Activated CD4-positive, alpha-beta memory T cell treated with anti-CD3 and anti-CD28 coated beads for 36 hours (primary cell): ENCODE measurements around the gene MFAP2. TPM values are rescaled to one million over a fixed set of nuclear protein-coding genes. Genes with fewer than 3 reads are reported as not detected.

Experiments
- CTCF ChIA-PET: fragments of 350-600 bp; sonication (Branson Sonifier 250); formaldehyde crosslinking; loops from one replicate; lab custom pipeline; 2021; ENCODE audit warnings: antibody characterized with exemption, inconsistent platforms; lab: Charles Lee
- POLR2A ChIA-PET: fragments of 350-600 bp; sonication (Branson Sonifier 250); formaldehyde crosslinking; loops from one replicate; lab custom pipeline; 2021; ENCODE audit warnings: antibody characterized with exemption; lab: Charles Lee
- DNase-seq: peaks from one replicate; pipeline ENCODE4 v3.0.0-alpha.2; 2020
- H3K27ac Mint-ChIP-seq: one replicate; pipeline ENCODE4 v1.8.0; 2021; ENCODE audit warnings: mixed read lengths
- H3K27me3 Mint-ChIP-seq: one replicate; pipeline ENCODE4 v1.8.0; 2021; ENCODE audit warnings: mixed read lengths
- H3K36me3 Mint-ChIP-seq: one replicate; pipeline ENCODE4 v1.8.0; 2021; ENCODE audit warnings: mixed read lengths
- H3K4me1 Mint-ChIP-seq: one replicate; pipeline ENCODE4 v1.8.0; 2021; ENCODE audit warnings: low read depth, mixed read lengths
- H3K4me3 Mint-ChIP-seq: one replicate; pipeline ENCODE4 v1.8.0; 2021; ENCODE audit warnings: mild to moderate bottlenecking, mixed read lengths
- H3K9me3 Mint-ChIP-seq: one replicate; pipeline ENCODE4 v1.8.0; 2021; ENCODE audit warnings: mixed read lengths
- intact Hi-C: fragments of 100-400 bp; cut with micrococcal nuclease; formaldehyde crosslinking; loops from one replicate; pipeline ENCODE4 v1.15.1; 2023
- total RNA-seq, 2 experiments: library from RNA; stranded (reverse); gene quantifications; one replicate each; pipeline ENCODE4 v1.2.3, GENCODE V29; 2021

Gene MFAP2
- total RNA-seq, 2 experiments from 2014 or later: not detected

- peaks cover 13% of the 10 kb centered on the region for H3K36me3 Mint-ChIP-seq
- no peaks in the 10 kb centered on the region for H3K9me3 Mint-ChIP-seq
- no peaks in the 10 kb centered on the region for H3K4me1 Mint-ChIP-seq
- no peak for DNase-seq
- POLR2A ChIA-PET: no interaction called here
- H3K27ac Mint-ChIP-seq: no peak overlapping the region
- peaks cover 6% of the 10 kb centered on the region for H3K27me3 Mint-ChIP-seq
- intact Hi-C loops: no loop called here
- H3K4me3 Mint-ChIP-seq: no peak overlapping the region
- CTCF ChIA-PET: no interaction called here
Observed at GRCh38 chr1:16986962-16987361, 6.5 kb upstream of the MFAP2 start.

- no peak overlapping the region for H3K27ac Mint-ChIP-seq
- H3K36me3 Mint-ChIP-seq: peaks cover 13% of the 10 kb centered on the region
- DNase-seq: no peak
- ChIA-PET CTCF (interaction anchor here (1.0 kb wide), 1 partner anchor 17 kb away, joined by 3 read pairs; no protein-coding TSS in a partner anchor), POLR2A (no interaction called here)
- H3K4me3 Mint-ChIP-seq: no peak overlapping the region
- intact Hi-C loops: no loop called here
- peaks cover 6% of the 10 kb centered on the region for H3K27me3 Mint-ChIP-seq
- H3K4me1 Mint-ChIP-seq: no peaks in the 10 kb centered on the region
- H3K9me3 Mint-ChIP-seq: no peaks in the 10 kb centered on the region
Observed at GRCh38 chr1:16986560-16986959, 6.1 kb upstream of the MFAP2 start.

- Mint-ChIP-seq H3K4me1 (peaks cover 3% of the 10 kb centered on the region), H3K9me3 (no peaks in the 10 kb centered on the region), H3K27ac (no peak overlapping the region), H3K36me3 (peaks cover 10% of the 10 kb centered on the region), H3K4me3 (no peak overlapping the region), H3K27me3 (peaks cover 11% of the 10 kb centered on the region)
- intact Hi-C loops: no loop called here
- no peak for DNase-seq
- POLR2A ChIA-PET: no interaction called here
- CTCF ChIA-PET: interaction anchor here (1.0 kb wide), 1 partner anchor 17 kb away, joined by 3 read pairs; no protein-coding TSS in a partner anchor
Observed at GRCh38 chr1:16986113-16986512, 5.7 kb upstream of the MFAP2 start.

GRCh38 chr1:16984717-16985116 lies 4.3 kb upstream of the MFAP2 start:
- ChIA-PET CTCF (no interaction called here), POLR2A (no interaction called here)
- Mint-ChIP-seq H3K36me3 (peaks cover 10% of the 10 kb centered on the region), H3K4me1 (peaks cover 9% of the 10 kb centered on the region), H3K27ac (no peak overlapping the region), H3K27me3 (peaks cover 18% of the 10 kb centered on the region), H3K4me3 (no peak overlapping the region), H3K9me3 (no peaks in the 10 kb centered on the region)
- intact Hi-C loops: no loop called here
- DNase-seq: no peak

GRCh38 chr1:16983649-16984048 lies 3.2 kb upstream of the MFAP2 start:
- POLR2A ChIA-PET: no interaction called here
- H3K36me3 Mint-ChIP-seq: peaks cover 10% of the 10 kb centered on the region
- no peaks in the 10 kb centered on the region for H3K9me3 Mint-ChIP-seq
- no peak overlapping the region for H3K27ac Mint-ChIP-seq
- CTCF ChIA-PET: interaction anchor here (1.0 kb wide), 1 partner anchor 8 kb away, joined by 3 read pairs; no protein-coding TSS in a partner anchor
- intact Hi-C loops: no loop called here
- H3K4me1 Mint-ChIP-seq: peaks cover 9% of the 10 kb centered on the region
- peaks cover 18% of the 10 kb centered on the region for H3K27me3 Mint-ChIP-seq
- H3K4me3 Mint-ChIP-seq: no peak overlapping the region
- no peak for DNase-seq

- Mint-ChIP-seq H3K36me3 (peaks cover 10% of the 10 kb centered on the region), H3K4me3 (no peak overlapping the region), H3K9me3 (no peaks in the 10 kb centered on the region), H3K27ac (no peak overlapping the region), H3K27me3 (peaks cover 18% of the 10 kb centered on the region), H3K4me1 (peaks cover 9% of the 10 kb centered on the region)
- ChIA-PET CTCF (no interaction called here), POLR2A (no interaction called here)
- intact Hi-C loops: loop anchor here (1.0 kb wide), 1 partner anchor 32 kb away; no protein-coding TSS in a partner anchor
- DNase-seq: no peak
Observed at GRCh38 chr1:16982902-16983301, 2.5 kb upstream of the MFAP2 start.

- POLR2A ChIA-PET: no interaction called here
- Mint-ChIP-seq H3K9me3 (no peaks in the 10 kb centered on the region), H3K4me3 (no peak overlapping the region), H3K36me3 (peaks cover 6% of the 10 kb centered on the region), H3K4me1 (peaks cover 9% of the 10 kb centered on the region), H3K27me3 (peaks cover 18% of the 10 kb centered on the region), H3K27ac (no peak overlapping the region)
- CTCF ChIA-PET: interaction anchor here (1.2 kb wide), 1 partner anchor 20 kb away, joined by 3 read pairs; no protein-coding TSS in a partner anchor
- intact Hi-C loops: no loop called here
- peak; percentile 16 for DNase-seq
Observed at GRCh38 chr1:16981269-16981849, 939 bp upstream of the MFAP2 start.

- H3K36me3 Mint-ChIP-seq: no peaks in the 10 kb centered on the region
- no peak for DNase-seq
- peaks cover 18% of the 10 kb centered on the region for H3K27me3 Mint-ChIP-seq
- H3K27ac Mint-ChIP-seq: no peak overlapping the region
- ChIA-PET CTCF (interaction anchor here (0.8 kb wide), 1 partner anchor 19 kb away, joined by 3 read pairs; no protein-coding TSS in a partner anchor), POLR2A (no interaction called here)
- no peak overlapping the region for H3K4me3 Mint-ChIP-seq
- no peaks in the 10 kb centered on the region for H3K9me3 Mint-ChIP-seq
- intact Hi-C loops: no loop called here
- peaks cover 9% of the 10 kb centered on the region for H3K4me1 Mint-ChIP-seq
Observed at GRCh38 chr1:16979475-16980327, 719 bp downstream of the MFAP2 start.

- POLR2A ChIA-PET: no interaction called here
- CTCF ChIA-PET: interaction anchor here (1.0 to 1.2 kb wide), 2 partner anchors 18 to 19 kb away, joined by 3 read pairs; no protein-coding TSS in a partner anchor
- peaks cover 18% of the 10 kb centered on the region for H3K27me3 Mint-ChIP-seq
- H3K9me3 Mint-ChIP-seq: no peaks in the 10 kb centered on the region
- no peak overlapping the region for H3K27ac Mint-ChIP-seq
- intact Hi-C loops: no loop called here
- no peaks in the 10 kb centered on the region for H3K36me3 Mint-ChIP-seq
- DNase-seq: no peak
- peaks cover 9% of the 10 kb centered on the region for H3K4me1 Mint-ChIP-seq
- no peak overlapping the region for H3K4me3 Mint-ChIP-seq
Observed at GRCh38 chr1:16978567-16979474, 1.6 kb downstream of the MFAP2 start.

- ChIA-PET CTCF (interaction anchor here (1.0 to 1.2 kb wide), 2 partner anchors 17 to 18 kb away, joined by 3 read pairs; no protein-coding TSS in a partner anchor), POLR2A (no interaction called here)
- no peak for DNase-seq
- peaks cover 14% of the 10 kb centered on the region for H3K27me3 Mint-ChIP-seq
- intact Hi-C loops: no loop called here
- H3K4me3 Mint-ChIP-seq: no peak overlapping the region
- H3K27ac Mint-ChIP-seq: no peak overlapping the region
- no peaks in the 10 kb centered on the region for H3K9me3 Mint-ChIP-seq
- H3K4me1 Mint-ChIP-seq: peaks cover 9% of the 10 kb centered on the region
- H3K36me3 Mint-ChIP-seq: no peaks in the 10 kb centered on the region
Observed at GRCh38 chr1:16978139-16978538, 2.3 kb downstream of the MFAP2 start.

GRCh38 chr1:16977377-16977776 lies 3.0 kb downstream of the MFAP2 start:
- POLR2A ChIA-PET: no interaction called here
- intact Hi-C loops: no loop called here

More at GRCh38 chr1:16977377-16977776, 3.0 kb downstream of the MFAP2 start:
- H3K4me3 Mint-ChIP-seq: no peak overlapping the region
- H3K27me3 Mint-ChIP-seq: peaks cover 12% of the 10 kb centered on the region
- H3K36me3 Mint-ChIP-seq: no peaks in the 10 kb centered on the region
- H3K9me3 Mint-ChIP-seq: no peaks in the 10 kb centered on the region
- peaks cover 9% of the 10 kb centered on the region for H3K4me1 Mint-ChIP-seq
- DNase-seq: no peak
- CTCF ChIA-PET: interaction anchor here (1.2 kb wide), 1 partner anchor 16 kb away, joined by 3 read pairs; no protein-coding TSS in a partner anchor
- H3K27ac Mint-ChIP-seq: no peak overlapping the region
